ENCODE data around the gene PARD3.

DNA sequence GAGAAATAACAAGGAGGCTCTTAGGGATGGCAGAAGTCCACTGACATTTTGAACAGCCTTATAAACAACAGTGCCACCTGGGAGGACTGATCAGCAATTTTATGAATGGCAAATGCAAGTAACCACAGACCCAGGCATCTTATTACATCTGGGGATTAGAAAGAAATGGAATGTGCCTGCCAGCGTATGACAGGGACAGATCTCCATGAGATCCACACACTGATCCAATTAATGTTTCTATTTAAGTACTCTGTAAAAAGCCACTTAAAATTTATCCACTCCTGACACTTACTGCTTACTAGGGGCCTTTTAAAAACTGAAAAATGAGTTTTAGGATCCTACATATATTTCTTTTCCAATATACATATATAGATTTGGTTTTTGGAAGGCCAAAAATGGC lies 28.6 kb downstream of the PARD3 start:
- TF ChIP-seq, protein P1, sequence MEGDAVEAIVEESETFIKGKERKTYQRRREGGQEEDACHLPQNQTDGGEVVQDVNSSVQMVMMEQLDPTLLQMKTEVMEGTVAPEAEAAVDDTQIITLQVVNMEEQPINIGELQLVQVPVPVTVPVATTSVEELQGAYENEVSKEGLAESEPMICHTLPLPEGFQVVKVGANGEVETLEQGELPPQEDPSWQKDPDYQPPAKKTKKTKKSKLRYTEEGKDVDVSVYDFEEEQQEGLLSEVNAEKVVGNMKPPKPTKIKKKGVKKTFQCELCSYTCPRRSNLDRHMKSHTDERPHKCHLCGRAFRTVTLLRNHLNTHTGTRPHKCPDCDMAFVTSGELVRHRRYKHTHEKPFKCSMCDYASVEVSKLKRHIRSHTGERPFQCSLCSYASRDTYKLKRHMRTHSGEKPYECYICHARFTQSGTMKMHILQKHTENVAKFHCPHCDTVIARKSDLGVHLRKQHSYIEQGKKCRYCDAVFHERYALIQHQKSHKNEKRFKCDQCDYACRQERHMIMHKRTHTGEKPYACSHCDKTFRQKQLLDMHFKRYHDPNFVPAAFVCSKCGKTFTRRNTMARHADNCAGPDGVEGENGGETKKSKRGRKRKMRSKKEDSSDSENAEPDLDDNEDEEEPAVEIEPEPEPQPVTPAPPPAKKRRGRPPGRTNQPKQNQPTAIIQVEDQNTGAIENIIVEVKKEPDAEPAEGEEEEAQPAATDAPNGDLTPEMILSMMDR (IDR thresholded peaks at IDR 0.05; ENCODE audit: borderline replicate concordance, extremely low read depth, low read length, poor library complexity, severe bottlenecking), result no peak
- no peak for TF ChIP-seq EZH2 (IDR thresholded peaks at IDR 0.05; ENCODE audit: borderline replicate concordance, low read depth, low read length, severe bottlenecking)
